ENCODE measurements around the gene SELENOV. TPM values are rescaled to one million over a fixed set of nuclear protein-coding genes. Genes with fewer than 3 reads are reported as not detected.

The SELENOV gene
- total and polyA plus RNA-seq, 2 donors from 2014 or later = not detected

GRCh38 chr19:39494661-39495060 is 20.3 kb upstream of the SELENOV start:
- H3K27me3 ChIP-seq (ENCODE audit: control insufficient read depth, insufficient read depth, low read length) = peaks cover 10% of the 10 kb centered on the region
- H3K4me1 ChIP-seq (ENCODE audit: control insufficient read depth in 2 of 3, insufficient read depth in 2 of 3, low read depth in 1 of 3, low read length in 3 of 3) = peaks cover 0 to 4% (median 3%) of the 10 kb centered on the region in 3 donors
- no peak for DNase-seq
- FAIRE-seq = no peak
- no peak for TF ChIP-seq CTCF (IDR thresholded peaks at IDR 0.05; ENCODE audit: borderline replicate concordance, extremely low read depth, insufficient read depth)
- H3K36me3 ChIP-seq (ENCODE audit: control insufficient read depth in 2 of 3, insufficient read depth in 3 of 3, low read length in 3 of 3) = peaks cover 0 to 6% (median under 1%) of the 10 kb centered on the region in 3 donors
- no peak overlapping the region for H3K4me3 ChIP-seq (ENCODE audit: low read length in 3 of 3)
- intact Hi-C loops (cut with DNase I) = no loop called here
- H3K27ac ChIP-seq (ENCODE audit: low read depth in 2 of 2, low read length in 2 of 2) = no peak overlapping the region
- no peak overlapping the region for H3K9ac ChIP-seq (ENCODE audit: low read length in 3 of 3)
- H3K9me3 ChIP-seq (ENCODE audit: control insufficient read depth in 2 of 3, insufficient read depth in 1 of 3, low read length in 3 of 3) = no peaks in the 10 kb centered on the region

- H3K9ac ChIP-seq (ENCODE audit: low read length in 3 of 3) = no peak overlapping the region
- TF ChIP-seq CTCF (IDR thresholded peaks at IDR 0.05; ENCODE audit: borderline replicate concordance, extremely low read depth, insufficient read depth) = no peak
- H3K9me3 ChIP-seq (ENCODE audit: control insufficient read depth in 2 of 3, insufficient read depth in 1 of 3, low read length in 3 of 3) = no peaks in the 10 kb centered on the region
- H3K4me3 ChIP-seq (ENCODE audit: low read length in 3 of 3) = no peak overlapping the region
- no peak overlapping the region for H3K27ac ChIP-seq (ENCODE audit: low read depth in 2 of 2, low read length in 2 of 2)
- intact Hi-C loops (cut with DNase I) = no loop called here
- DNase-seq = no peak
- no peak for FAIRE-seq
- peaks cover 0 to 2% (median 0%) of the 10 kb centered on the region in 3 donors for H3K36me3 ChIP-seq (ENCODE audit: control insufficient read depth in 2 of 3, insufficient read depth in 3 of 3, low read length in 3 of 3)
- peaks cover 0 to 4% (median 3%) of the 10 kb centered on the region in 3 donors for H3K4me1 ChIP-seq (ENCODE audit: control insufficient read depth in 2 of 3, insufficient read depth in 2 of 3, low read depth in 1 of 3, low read length in 3 of 3)
- peaks cover 21% of the 10 kb centered on the region for H3K27me3 ChIP-seq (ENCODE audit: control insufficient read depth, insufficient read depth, low read length)
These were observed 18.9 kb upstream of the SELENOV start for GRCh38 chr19:39496063-39496462.

GRCh38 chr19:39497701-39497995 is 17.3 kb upstream of the SELENOV start:
- Histone ChIP-seq H3K9me3 (ENCODE audit: control insufficient read depth in 2 of 3, insufficient read depth in 1 of 3, low read length in 3 of 3) (no peaks in the 10 kb centered on the region), H3K27ac (ENCODE audit: low read depth in 2 of 2, low read length in 2 of 2) (no peak overlapping the region), H3K9ac (ENCODE audit: low read length in 3 of 3) (no peak overlapping the region), H3K4me3 (ENCODE audit: low read length in 3 of 3) (no peak overlapping the region), H3K4me1 (ENCODE audit: control insufficient read depth in 2 of 3, insufficient read depth in 2 of 3, low read depth in 1 of 3, low read length in 3 of 3) (peaks cover 0 to 4% (median 3%) of the 10 kb centered on the region in 3 donors), H3K36me3 (ENCODE audit: control insufficient read depth in 2 of 3, insufficient read depth in 3 of 3, low read length in 3 of 3) (no peaks in the 10 kb centered on the region), H3K27me3 (ENCODE audit: control insufficient read depth, insufficient read depth, low read length) (peaks cover 21% of the 10 kb centered on the region)
- FAIRE-seq = no peak
- no peak for TF ChIP-seq CTCF (IDR thresholded peaks at IDR 0.05; ENCODE audit: borderline replicate concordance, extremely low read depth, insufficient read depth)
- DNase-seq = no peak
- intact Hi-C loops (cut with DNase I) = no loop called here
